ENCODE data around the gene DDB1.

GRCh38 chr11:61274084-61274483 is 58.8 kb downstream of the DDB1 start:
- no peak for TF ChIP-seq NFYB (IDR thresholded peaks at IDR 0.05; ENCODE audit: extremely low read depth, insufficient read length)
- no peak for TF ChIP-seq MEF2A (IDR thresholded peaks at IDR 0.05; ENCODE audit: control insufficient read depth, low read depth, low read length)
- no peak for TF ChIP-seq RBFOX2 (IDR thresholded peaks at IDR 0.05; ENCODE audit: low read depth, low read length)
